ENCODE results near the gene NUBP1.
"Not testable (repeated sequence)": the region's sequence is repeated elsewhere in the genome, so short reads cannot be mapped to it uniquely, and the experiment has no call there.

The NUBP1 gene

DNA sequence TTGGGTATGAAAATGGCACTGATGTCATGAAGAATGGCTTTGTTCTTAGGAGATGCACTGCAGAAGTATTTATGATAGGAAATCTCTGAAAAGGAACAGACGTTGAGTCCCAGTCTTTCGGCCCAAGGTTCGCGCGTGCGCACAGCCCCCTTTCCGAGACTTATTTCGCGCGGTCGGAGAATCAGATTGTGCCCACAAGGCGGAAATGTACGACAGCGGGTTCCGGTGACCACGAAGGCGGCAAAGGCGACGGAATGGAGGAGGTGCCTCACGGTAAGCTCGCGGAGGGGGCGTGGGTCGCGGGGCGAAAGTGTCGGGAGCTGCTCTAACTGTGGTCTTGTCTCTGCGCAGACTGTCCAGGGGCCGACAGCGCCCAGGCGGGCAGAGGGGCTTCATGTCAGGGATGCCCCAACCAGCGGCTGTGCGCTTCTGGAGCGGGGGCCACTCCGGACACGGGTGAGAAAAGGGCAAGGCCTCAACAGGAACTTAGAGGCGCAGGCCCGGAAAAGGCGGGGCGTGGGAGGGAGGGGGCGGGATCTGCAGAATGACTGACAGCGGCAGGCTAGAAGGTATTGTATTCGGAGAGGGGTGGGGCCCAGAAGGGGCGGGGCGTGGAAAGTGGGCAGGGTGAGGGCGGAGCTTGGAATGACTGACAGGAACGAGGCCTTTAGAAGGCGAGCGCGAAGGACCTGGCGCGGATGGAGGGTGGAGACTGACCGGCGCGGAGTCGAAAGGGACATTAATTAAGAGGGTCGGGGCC lies at the start of gene NUBP1:
NUBP1 (plus strand) TSS at position 233 of the 760 bp plus-strand sequence; CDS start at position 255, 22 bp downstream.
- DNase-seq = peak; percentile 100

DNA sequence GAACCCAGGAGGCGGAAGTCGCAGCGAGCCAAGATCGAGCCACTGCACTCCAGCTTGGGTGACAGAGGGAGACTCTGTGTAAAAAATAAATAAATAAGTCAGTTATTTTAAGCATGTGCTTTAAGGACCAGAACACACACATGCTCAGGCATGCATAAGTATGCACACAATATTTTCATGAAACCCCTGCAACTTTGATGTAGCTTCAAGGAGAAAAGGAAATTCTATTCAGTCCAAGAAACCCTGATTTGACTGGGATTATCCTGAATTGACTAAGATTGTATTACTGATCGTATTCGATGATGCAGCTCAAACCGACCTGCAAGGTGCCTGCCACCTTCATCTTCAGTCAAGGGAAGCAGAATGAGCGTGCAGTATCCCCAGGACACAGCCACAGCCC lies 49.8 kb upstream of the NUBP1 start:
- DNase-seq = no peak

DNA sequence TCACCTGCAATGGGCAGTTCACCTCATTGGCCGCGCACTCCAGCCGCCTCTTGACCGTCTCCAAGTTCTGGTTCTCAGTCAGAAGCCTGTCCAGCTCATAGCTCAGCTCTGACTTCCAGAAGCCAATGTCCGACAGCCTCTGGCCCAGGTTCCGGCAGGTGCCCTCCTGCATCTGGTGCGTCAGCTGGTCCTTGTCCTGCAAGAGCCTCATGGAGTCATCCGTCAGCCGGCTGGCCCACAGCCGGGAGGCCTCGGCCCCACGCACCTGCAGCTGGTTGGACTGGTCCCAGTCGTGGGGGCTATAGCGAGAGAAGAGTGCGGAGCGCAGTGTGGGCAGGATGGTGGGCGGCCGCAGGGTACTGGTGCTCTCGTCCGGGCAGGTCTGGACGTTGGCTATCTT lies 49.3 kb upstream of the NUBP1 start:
- no peak for DNase-seq

DNA sequence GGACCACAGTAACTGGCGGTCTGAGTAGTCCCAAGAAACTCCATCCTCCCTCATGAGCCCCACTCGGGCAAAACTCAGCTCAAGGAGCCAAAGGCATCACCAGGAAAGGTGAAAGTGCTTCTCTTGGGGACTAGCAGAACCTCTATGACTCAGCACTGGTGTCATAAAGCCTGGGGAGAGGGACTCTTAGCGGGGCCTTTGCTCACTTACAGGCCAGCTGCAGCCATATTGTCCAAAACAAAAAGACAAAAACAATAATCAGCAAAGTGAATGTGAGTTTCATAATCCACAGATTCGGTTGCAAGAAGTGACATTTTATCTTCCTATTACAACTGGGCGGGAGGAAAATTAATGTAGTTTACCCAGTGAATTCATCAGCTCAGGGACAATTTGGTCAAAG lies 48.8 kb upstream of the NUBP1 start, which contains the start of gene TEKT5:
TEKT5 (minus strand) TSS at position 101 of the 400 bp plus-strand sequence; CDS start at position 44, 57 bp downstream.
- DNase-seq = no peak

DNA sequence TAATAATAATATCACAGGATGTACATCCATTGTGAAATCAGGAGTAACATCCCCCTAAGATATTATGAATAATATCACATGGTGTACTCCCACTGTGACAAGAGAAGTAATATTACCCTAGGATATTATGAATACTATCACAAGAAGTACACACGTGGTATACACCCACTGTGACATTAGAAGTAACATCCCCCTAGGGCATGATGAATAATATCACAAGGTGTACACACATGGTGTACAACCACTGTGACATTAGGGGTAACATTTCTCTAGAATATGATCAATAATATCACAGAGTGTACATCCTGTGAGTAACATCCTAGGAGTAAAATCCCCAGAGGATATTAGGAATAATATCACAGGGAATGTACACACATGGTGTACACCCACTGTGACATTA lies 43.9 kb upstream of the NUBP1 start:
- DNase-seq = no peak

DNA sequence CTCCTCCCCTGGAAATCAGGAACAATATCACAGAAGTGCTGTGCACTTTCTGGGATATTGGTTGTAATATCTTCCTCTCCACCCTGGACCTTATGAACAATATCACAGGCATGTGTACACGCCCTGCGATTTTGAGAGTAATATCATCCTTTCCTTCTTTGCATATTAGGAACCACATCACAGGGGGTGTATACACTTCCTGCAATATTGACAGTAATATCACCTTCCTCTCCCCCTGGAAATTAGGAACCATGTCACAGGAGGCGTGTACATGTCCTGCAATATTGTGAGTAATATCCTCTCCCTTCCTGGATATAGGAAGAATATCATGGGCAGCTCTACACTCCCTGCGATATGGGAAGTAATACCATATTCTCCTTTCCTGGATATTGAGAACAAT lies 34.7 kb upstream of the NUBP1 start:
- DNase-seq = no peak

DNA sequence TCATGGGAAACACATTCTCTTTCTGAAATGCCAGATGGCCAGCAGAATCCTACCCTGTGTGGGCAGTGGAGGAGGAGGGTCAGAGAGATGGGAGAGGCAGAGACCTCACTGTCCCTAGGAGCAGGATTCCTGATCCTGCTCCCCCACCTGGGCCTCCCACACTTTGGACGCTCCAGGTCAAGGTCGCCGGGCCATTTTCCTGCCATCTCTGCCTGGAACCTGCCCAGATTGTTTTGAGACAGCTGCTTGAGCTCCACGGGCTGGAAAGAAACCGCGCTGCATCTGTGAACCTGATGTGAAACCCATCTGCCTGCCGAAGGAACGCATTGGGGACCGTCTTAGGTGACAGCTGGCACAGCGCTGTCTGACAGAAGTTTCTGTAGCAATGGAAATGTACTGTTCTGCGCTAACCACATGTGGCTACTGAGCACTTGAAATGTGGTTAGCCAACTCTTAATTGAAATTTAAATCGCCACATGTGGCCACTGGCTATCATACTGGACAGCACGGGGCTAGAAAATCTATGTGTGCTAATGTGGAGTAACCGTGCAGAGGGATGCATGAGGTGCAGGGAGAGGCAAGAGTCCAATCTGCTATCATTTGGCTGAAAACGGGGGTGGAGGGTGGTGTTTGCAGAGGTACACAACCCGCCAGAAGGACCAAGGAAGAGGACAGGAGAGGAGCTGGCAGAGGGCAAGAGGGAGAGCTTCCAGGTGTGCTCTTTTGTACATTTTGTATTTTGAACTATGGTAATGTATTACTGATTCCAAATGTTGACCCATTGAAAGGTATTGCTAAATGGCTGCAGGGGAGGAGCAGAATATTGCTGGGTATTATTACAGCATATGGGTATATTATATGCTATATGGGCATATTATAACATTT lies 15.4 kb upstream of the NUBP1 start:
- no peak for DNase-seq

DNA sequence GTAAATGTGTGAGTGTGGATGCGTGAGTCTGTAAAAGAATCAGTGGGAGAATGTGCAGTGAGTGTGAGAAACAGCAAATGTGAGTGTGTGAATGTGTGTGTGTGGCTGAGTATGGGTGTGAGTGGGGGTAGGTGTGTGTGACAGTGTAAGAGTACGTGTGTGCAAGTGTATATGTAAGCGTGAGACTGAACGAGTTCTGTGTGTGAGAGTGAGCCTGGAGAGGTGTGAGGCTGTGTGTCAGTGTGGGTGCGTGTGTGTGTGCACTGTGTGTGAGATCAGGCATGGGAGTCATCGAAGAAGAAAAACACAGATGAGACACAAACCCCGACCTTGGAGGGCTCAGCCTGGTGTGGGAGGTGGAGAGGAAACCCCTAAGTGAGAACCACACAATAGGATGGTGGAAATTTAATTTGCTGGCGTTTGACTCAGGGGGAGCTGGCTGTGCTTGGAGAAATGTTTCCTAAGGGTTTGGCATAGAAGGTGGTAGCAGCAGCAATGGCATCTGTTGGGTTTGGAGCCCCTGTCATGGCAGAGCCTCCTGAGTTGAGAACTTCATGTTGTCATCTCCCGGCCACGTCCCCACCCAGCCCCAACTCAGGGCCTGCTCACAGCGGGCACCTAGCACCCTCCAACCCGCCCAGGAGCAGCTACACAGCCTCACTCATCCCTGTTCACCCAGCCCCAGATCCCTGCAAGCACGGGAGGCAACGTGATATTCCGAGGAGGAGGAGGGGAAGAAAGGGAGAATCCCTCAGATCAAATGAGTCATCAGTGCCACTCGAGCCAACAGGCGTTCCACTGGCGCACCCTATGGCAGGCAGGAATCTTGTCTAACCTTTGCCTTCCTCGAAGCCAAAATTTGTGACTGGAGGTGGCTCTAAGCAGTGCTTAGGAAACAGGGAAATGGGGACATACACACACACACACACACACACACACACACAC lies 14.3 kb upstream of the NUBP1 start:
- no peak for DNase-seq

DNA sequence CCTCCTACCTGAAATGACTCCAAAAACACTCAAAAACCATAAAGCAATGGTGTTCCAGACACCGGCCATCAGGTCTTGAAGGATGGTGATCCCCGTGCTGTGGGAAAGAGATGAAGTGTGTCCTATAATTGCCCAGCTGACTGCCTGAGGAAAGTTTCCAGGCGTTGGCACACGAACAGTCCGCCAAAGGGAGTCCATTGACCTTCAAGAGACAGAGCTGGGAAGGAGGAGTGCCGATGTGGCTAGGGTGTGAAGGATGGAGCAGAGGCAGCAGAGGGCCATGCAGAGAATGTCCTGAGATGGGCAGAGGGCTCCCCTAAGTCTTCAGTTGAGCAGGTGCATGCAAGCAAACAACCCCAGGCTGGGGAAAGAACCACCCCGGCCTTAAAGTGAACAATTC lies 11.9 kb upstream of the NUBP1 start:
- DNase-seq = no peak

DNA sequence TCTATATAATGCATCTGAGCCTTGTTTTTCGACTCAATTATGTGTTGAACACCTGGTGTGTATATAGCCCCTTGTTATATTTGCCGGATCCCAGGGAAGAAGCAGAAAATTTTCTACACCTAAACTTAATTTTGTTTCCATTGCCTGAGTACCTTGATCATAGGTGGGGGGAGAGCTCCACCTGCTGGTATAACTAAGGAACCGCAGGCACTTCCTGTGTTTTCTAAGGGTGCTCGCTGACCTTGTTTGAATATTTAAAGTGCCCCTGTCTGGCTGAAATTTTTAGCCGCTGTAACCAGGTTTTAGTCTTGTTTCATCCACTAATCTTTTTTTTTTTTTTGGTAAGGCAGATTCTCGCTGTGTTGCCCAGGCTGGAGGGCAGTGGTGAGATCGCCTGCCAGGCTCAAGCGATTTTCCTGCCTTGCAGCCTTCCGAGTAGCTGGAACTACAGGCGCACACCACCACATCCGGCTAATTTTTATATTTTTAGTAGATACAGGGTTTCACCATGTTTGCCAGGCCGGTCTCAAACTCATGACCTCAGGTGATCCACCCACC lies 6.5 kb upstream of the NUBP1 start:
- peak; percentile 76 for DNase-seq

DNA sequence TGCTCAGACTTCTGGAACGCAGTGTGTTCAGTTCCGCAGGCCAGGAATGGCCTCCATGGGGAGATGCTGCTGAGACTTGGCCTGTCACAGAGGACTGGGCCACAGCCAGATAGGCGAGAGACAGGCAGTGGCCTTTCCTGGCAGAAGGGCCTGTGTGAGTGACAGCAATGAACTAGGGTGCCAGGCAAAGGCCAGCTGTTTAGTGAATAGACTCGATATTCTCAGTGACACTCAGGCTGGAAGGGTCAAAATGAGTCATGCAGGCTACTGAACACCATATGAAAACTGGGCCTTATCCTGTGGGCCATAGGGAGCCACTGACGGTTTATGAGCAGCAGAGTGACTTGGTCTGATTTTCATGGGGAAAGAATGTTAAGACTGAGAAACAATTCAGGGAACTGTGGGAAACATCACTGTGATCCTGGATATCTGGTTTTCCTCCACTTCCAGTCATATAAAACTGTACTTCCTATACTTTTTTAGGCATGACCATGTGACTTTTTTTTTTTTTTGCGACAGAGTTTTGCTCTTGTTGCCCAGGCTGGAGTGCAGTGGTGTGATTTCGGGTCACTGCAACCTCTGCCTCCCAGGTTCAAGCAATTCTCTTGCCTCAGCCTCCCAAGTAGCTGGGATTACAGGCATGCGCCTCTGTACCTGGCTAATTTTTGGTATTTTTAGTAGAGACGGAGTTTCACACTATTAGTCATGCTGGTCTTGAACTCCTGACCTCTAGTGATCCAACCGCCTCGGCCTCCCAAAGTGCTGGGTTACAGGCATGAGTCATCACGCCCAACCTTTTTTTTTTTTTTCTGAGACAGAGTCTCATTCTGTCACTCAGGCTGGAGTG lies 5.2 kb upstream of the NUBP1 start:
- DNase-seq = peak; percentile 69

DNA sequence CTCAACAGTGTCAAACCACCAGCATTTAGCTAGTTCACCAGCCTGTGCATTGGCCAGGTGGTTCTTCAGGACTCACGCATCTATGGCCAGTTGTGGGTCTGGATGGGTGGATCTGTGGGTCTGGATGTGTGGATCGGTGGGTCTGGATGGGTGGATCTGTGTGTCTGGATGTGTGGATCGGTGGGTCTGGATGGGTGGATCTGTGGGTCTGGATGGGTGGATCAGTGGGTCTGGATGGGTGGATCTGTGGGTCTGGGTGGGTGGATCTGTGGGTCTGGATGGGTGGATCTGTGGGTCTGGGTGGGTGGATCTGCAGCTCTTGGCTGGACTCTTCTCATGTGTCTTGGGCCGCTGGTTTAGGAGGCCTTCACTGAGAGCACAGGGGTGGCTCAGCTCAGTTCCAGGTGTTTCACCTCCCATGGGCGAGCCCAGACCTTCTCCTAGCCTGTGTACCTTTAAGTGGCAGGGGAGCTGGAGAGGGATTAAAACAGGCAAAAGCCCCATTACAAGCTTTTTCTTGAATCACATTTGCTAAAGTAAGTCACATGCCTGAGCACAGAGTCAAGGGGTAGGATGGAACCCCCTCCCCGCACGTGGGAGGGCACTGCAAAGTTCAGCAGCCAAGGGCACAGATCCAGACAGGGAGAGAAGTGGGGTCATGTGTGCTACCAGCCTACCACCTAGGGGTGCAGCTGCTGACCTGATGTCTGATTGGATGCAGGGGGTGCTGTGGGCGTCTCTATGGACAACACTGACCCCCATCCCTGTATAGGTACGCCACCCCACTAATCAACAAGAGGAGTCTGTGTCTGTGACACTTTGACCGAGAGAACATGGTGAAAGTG lies 3.4 kb upstream of the NUBP1 start:
- no peak for DNase-seq

DNA sequence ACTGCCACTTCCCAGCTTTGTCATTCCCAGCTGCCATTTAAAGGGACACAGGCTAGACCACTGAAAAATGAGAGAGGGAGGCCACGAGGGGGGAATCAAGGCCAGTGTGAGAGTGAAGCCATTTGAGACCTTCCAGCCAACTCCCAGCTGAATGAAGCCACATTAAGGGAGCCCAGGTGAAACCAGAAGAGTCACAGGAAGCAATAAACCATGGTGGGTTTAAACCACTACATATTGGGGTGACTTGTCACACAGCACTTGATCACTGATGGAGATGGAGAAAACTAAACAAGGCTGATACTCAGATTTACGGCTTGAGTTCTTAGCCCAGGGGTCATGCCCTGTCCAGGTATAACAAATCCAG lies 2.8 kb upstream of the NUBP1 start:
- no peak for DNase-seq

DNA sequence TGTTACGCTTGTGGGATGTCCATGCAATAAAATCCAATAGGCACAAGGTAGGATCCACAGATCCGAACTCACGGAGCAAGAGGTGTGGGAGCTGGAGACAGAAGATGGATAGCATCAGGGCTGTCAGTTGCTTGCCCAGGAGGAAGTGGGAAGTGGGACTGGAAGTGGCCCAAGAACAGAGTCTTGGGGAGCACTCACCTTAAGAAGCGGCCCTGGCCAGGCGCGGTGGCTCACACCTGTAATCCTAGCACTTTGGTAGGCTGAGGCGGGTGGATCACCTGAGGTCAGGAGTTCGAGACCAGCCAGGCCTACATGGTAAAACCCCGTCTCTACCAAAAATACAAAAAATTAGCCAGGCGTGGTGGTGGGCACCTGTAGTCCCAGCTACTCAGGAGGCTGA lies 2.4 kb upstream of the NUBP1 start:
- DNase-seq = not testable (repeated sequence)

DNA sequence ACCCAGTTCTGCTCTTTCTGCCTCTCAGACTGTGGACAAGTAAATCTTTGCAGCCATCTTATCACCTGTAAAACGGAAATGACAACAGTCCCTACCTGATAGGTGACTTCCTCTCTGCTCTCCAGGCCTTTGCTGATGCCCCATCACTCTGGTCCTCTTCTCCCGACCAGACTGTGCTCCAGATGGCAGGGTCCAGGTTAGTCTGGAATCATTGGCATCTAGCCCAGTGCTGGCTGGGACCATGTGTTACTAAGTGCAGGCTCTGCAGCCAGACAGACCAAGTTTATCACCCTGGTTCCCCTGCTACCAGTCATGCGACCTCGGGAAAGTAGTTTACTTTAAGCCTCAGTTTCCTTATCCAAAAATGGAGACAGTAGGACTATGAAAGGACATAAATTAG lies 1.8 kb upstream of the NUBP1 start:
- no peak for DNase-seq

DNA sequence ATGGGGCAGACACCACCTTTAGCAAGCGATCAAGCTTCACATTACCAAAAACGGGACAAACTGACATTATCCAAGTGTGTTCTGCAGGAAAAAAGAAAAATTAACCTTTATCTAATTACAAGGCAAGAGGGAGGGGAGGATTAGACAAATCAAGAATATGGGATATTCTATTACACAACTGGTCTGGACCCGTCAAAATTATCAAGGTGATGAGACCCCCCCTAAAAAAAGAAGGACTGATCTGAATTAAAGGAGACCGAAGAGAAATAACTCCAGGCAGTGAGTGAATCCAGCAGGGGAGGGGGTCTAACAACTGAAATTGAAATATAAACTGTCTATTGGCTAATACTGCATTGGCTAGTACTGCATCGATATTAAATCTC lies 424 bp upstream of the NUBP1 start:
- no peak for DNase-seq

DNA sequence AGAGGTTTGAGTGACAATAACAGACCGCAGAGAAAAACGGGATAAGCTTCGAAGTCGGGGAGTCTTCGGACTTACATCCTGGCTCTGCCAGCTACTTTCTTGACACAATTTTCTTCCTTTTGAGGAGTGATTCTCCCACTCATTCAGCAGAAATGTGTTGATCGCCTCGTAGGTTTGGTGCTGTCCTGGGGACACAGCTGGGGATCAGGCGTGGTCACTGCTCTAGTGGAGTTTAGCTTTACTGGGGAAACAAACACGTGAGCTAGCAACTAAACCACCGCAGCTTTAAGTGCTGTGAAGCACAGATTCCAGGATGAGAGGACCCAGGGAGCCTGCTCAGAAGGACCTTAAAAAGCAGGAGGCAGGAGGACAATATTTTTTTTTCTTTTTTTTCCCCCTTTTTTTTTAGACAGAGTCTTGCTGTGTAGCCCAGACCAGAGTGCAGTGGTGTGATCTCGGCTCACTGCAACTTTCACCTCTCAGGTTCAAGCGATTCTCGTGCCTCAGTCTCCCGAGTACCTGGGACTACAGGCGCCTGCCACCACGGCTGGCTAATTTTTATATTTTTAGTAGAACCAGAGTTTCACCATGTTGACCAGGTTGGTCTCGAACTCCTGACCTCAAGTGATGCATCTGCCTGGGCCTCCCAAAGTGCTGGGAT lies 858 bp downstream of the NUBP1 start:
- no peak for DNase-seq

DNA sequence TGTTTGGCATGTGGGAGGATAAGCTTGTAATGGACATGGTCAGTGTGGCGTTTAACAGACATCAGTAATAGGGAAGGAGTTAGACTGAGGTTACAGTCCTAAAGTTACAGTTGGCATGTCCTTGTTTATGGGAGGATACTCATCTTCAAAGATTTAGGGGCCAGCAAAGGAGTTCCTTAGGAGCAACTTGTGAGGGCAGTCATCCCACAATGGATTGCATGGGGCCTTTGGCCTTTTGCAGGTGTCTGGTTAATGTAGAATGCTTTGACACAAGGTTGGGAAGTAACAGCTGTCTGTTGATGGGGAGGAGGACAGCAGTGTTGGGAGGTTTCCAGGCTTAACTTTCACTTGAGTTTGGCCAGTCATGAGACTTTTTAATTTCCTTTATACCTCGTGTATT lies 2.2 kb downstream of the NUBP1 start:
- no peak for DNase-seq

DNA sequence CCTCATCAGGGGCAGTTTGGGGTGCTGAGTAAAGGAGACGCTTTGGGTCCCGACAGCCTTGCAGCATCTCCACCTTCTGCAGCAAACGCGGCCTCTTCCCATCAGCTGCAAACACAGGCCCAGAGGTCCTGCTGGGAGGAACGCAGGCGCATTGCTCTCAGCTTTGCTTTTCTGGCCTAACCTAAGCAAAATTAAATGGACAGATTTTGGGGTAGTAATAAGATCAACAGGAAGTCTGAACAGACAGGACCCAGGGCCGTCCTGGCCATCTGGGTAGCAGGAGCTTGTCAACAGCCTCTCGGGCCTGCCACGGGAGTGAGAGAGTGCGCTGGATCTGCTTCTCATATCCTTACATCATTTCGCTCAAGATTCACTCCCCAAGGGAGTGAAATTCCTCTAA lies 7.2 kb downstream of the NUBP1 start:
- DNase-seq = no peak

DNA sequence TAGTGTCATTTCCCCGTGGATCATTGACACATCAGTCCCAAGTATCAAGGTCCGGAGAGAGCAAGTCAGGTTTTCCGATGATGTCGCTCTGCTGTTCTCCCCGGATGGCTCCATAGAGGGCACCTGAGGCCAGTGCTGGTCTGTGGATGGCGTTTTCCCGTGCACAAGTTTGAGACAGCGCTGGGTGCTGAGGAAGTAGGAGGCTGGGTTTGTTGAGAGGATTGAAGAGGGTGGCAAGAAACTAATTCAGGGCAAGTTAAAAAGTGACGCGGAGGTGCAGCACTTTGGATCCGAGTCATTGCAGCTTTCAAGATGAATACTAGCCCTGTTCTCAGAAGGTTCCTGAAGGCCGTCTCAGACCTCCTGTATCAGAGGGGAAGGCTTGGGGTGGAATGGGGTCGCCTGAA lies 7.7 kb downstream of the NUBP1 start:
- peak; percentile 51 for DNase-seq

Measured in stimulated activated CD8-positive, alpha-beta memory T cell treated with anti-CD3 and anti-CD28 coated beads, Interleukin-4, amount 100 ng/mL, for 48 hours (primary cell).